NCI-H2081 (cell line): Measurements from ENCODE around the gene RAP1GAP2.
"Not testable (repeated sequence)": the region's sequence is repeated elsewhere in the genome, so short reads cannot be mapped to it uniquely, and the experiment has no call there.

Experiments
- DNase-seq, 2 experiments: peaks; one replicate each; lab custom pipeline; 2025; lab: John Stamatoyannopoulos, UW

RAP1GAP2 gene

GRCh38 chr17:2971851-2972250, 175.6 kb downstream of the RAP1GAP2 start:
- no peak for DNase-seq

- DNase-seq: no peak
These were observed 176.5 kb downstream of the RAP1GAP2 start for GRCh38 chr17:2972749-2973148.

- no peak for DNase-seq
These were observed 178.1 kb downstream of the RAP1GAP2 start for GRCh38 chr17:2974347-2974746.

- peak; percentile 59 to 86 for DNase-seq
These were observed 179.3 kb downstream of the RAP1GAP2 start for GRCh38 chr17:2975469-2975958.

- DNase-seq: no peak
These were observed 180.9 kb downstream of the RAP1GAP2 start for GRCh38 chr17:2977157-2977556.

GRCh38 chr17:2978116-2978515, 181.9 kb downstream of the RAP1GAP2 start:
- DNase-seq: no peak

- no peak for DNase-seq
These were observed 182.8 kb downstream of the RAP1GAP2 start for GRCh38 chr17:2978991-2979390.

- DNase-seq: no peak
These were observed 184.1 kb downstream of the RAP1GAP2 start for GRCh38 chr17:2980211-2980903.

- DNase-seq: no peak
These were observed 184.6 kb downstream of the RAP1GAP2 start for GRCh38 chr17:2980904-2981246.

- DNase-seq: no peak
These were observed 185.1 kb downstream of the RAP1GAP2 start for GRCh38 chr17:2981325-2981724.

GRCh38 chr17:2982854-2983253, 186.6 kb downstream of the RAP1GAP2 start:
- no peak for DNase-seq

- DNase-seq: no peak
These were observed 187.0 kb downstream of the RAP1GAP2 start for GRCh38 chr17:2983255-2983654.

- DNase-seq: no peak
These were observed 189.1 kb downstream of the RAP1GAP2 start for GRCh38 chr17:2985318-2985717.

- no peak for DNase-seq
These were observed 190.7 kb downstream of the RAP1GAP2 start for GRCh38 chr17:2986925-2987324.

- not testable (repeated sequence) for DNase-seq
These were observed 193.2 kb downstream of the RAP1GAP2 start for GRCh38 chr17:2989396-2989795.

GRCh38 chr17:2989855-2990254, 193.6 kb downstream of the RAP1GAP2 start:
- DNase-seq: no peak

GRCh38 chr17:2990396-2990795, 194.2 kb downstream of the RAP1GAP2 start:
- DNase-seq: no peak

- not testable (repeated sequence) for DNase-seq
These were observed 195.3 kb downstream of the RAP1GAP2 start for GRCh38 chr17:2991396-2992180.

GRCh38 chr17:2994441-2994840, 198.2 kb downstream of the RAP1GAP2 start:
- DNase-seq: no peak

- DNase-seq: no peak
These were observed 199.1 kb downstream of the RAP1GAP2 start for GRCh38 chr17:2995377-2995776.

GRCh38 chr17:2995886-2996809, 199.9 kb downstream of the RAP1GAP2 start:
- DNase-seq: no peak
